Right lobe of liver (tissue), 6 donors: ENCODE measurements around the gene EPB41L1. TPM values are rescaled to one million over a fixed set of nuclear protein-coding genes. Genes with fewer than 3 reads are reported as not detected.

Experiments
- ATAC-seq, 4 donors: fragments of 200-7000 bp; cut with Tn5 transposase; one replicate each; pipeline ENCODE4 v1.9.1; 2020; ENCODE audit warnings: mild to moderate bottlenecking in 4 of 4, moderate library complexity in 4 of 4
- DNase-seq, 3 donors: peaks; one replicate each; pipeline ENCODE4 v3.0.0-alpha.2; 2020
- H3K27ac ChIP-seq, 3 donors: fragments of 200-600 bp; one replicate each; pipeline ENCODE4 v1.8.0; 2022
- H3K27me3 ChIP-seq, 2 donors: fragments of 200-600 bp; one replicate each; pipeline ENCODE4 v1.8.0; 2022
- H3K36me3 ChIP-seq, 4 donors: fragments of 200-600 bp; sonication (generic) in 1 of 4; one replicate each; pipeline versions ENCODE4 v1.5.1 to v1.8.0; 2017 to 2022; ENCODE audit warnings: control low read depth in 1 of 4
- H3K4me1 ChIP-seq, 4 donors: fragments of 200-600 bp; sonication (generic) in 1 of 4; one replicate each; pipeline versions ENCODE4 v1.5.1 to v1.8.0; 2017 to 2022; ENCODE audit warnings: control low read depth in 1 of 4
- H3K4me3 ChIP-seq, 3 donors: fragments of 200-600 bp; one replicate each; pipeline ENCODE4 v1.8.0; 2022
- H3K9me3 ChIP-seq, 4 donors: fragments of 200-600 bp; sonication (generic) in 1 of 4; one replicate each; pipeline versions ENCODE4 v1.5.1 to v1.8.0; 2017 to 2022; ENCODE audit warnings: control low read depth in 1 of 4
- POLR2A ChIP-seq: fragments of 450-650 bp; IDR thresholded peaks from one replicate; pipeline ENCODE4 v1.6.1; 2017; ENCODE audit warnings: antibody characterized with exemption, mild to moderate bottlenecking
- WGBS: methylation state at CpG from one replicate; pipeline ENCODE4 v1.1.6; 2018; ENCODE audit warnings: low coverage, low lambda C conversion rate; ENCODE audit not compliant: insufficient coverage; ENCODE audit errors: missing lambda C conversion rate; 5-methylcytosine and 5-hydroxymethylcytosine counted together
- intact Hi-C, 2 donors: fragments of 100-400 bp; cut with DNase I; formaldehyde crosslinking; loops; one replicate each; pipeline versions ENCODE4 v1.11.2 to v1.14.1; 2022
- total RNA-seq, 6 experiments: library from RNA; depleted of rRNA in 2 of 6; stranded (reverse); fragments of >200 nt in 2 of 6; fragmentation: NEBNext Ultra II Directional in 3 of 6; extraction: Animal tissue kit (Norgen Biotek cat#: 25700) in 3 of 6; gene quantifications; one replicate each; pipeline versions ENCODE4 v1.1.0 to v1.2.4, GENCODE V29; 2016 to 2023
- TF ChIP-seq, protein P1 (sequence below), 4 donors: fragments of 200-600 bp in 3 of 4; fragments of 450-650 bp in 1 of 4; IDR thresholded peaks; one replicate each; pipeline versions ENCODE4 v1.5.1 to v1.8.0; 2016 to 2022; ENCODE audit warnings: antibody characterized with exemption in 4 of 4, mild to moderate bottlenecking in 2 of 4
- donor health status: DM: no; HTN: yes; CAD: no.
- donor health status: DM: no; HTN: no; CAD: no.
- donor health status: DM: no; HTN: no; CAD: no.
- donor health status: DM: no; HTN: yes; CAD: no.
- donor health status: DM: no; HTN: yes; CAD: no.

EPB41L1 gene
- total RNA-seq, 6 experiments from 2014 or later: 3.1 to 13.2 (median 5.3) TPM

DNA sequence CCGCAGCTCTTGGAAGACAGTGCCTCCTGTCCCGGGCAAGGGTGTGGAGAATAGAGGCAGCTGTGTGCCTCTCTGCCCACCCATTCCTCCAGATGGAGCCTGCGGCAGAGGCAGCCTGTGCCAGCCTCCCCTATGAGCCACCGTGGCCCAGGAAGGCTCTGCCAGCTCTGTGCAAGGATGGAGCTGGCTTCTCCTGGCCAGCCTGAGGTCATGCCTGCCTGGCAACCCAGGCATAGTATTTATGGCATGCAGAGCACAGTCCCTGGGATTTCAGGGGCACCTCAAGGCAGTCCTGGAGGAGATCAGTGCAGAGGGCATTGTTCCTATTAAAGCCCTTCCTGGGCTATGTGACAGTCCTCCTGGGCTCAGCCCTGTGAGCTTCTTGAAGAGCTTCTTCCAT lies 1.5 kb downstream of the EPB41L1 start:
- Histone ChIP-seq H3K36me3 (no peaks in the 10 kb centered on the region), H3K27me3 (no peaks in the 10 kb centered on the region), H3K4me1 (peaks cover 0 to 7% (median 3%) of the 10 kb centered on the region in 4 donors), H3K9me3 (no peaks in the 10 kb centered on the region), H3K27ac (no peak overlapping the region), H3K4me3 (no peak overlapping the region)
- no peak for ATAC-seq
- TF ChIP-seq POLR2A: no peak
- TF ChIP-seq, protein P1, sequence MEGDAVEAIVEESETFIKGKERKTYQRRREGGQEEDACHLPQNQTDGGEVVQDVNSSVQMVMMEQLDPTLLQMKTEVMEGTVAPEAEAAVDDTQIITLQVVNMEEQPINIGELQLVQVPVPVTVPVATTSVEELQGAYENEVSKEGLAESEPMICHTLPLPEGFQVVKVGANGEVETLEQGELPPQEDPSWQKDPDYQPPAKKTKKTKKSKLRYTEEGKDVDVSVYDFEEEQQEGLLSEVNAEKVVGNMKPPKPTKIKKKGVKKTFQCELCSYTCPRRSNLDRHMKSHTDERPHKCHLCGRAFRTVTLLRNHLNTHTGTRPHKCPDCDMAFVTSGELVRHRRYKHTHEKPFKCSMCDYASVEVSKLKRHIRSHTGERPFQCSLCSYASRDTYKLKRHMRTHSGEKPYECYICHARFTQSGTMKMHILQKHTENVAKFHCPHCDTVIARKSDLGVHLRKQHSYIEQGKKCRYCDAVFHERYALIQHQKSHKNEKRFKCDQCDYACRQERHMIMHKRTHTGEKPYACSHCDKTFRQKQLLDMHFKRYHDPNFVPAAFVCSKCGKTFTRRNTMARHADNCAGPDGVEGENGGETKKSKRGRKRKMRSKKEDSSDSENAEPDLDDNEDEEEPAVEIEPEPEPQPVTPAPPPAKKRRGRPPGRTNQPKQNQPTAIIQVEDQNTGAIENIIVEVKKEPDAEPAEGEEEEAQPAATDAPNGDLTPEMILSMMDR (IDR thresholded peaks at IDR 0.05): no peak
- no CpG with 5 or more reads among the region's 4 CpGs for WGBS
- intact Hi-C loops: loop anchor here in 1 of 2 donors (5.0 kb wide), 1 partner anchor 41 kb away; no protein-coding TSS in a partner anchor
- DNase-seq: no peak

DNA sequence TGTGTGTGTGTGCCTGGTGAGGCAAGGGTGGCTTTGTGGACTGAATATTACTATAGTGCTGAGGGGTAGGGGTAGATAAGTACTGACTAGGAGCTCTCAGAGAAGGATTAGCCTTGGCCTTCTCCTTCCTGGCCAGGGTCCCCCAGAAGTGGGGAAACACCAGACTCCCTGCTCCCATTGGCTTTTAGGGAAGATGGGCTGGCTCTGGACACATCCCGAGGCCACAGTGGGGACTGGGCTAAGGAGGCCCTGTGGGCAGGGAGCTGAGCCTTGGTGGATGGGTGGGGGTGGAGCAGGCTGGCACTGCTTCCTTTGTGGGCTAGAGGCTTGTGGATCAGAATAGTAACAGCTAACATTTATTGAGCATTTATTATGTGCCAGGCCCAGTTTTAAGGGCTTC lies 3.1 kb downstream of the EPB41L1 start:
- no peak overlapping the region for H3K27ac ChIP-seq
- WGBS: 80% methylated on average over 1 of the region's 1 CpG
- H3K36me3 ChIP-seq: no peaks in the 10 kb centered on the region
- H3K27me3 ChIP-seq: no peaks in the 10 kb centered on the region
- no peak overlapping the region for H3K4me3 ChIP-seq
- intact Hi-C loops: loop anchor here in 1 of 2 donors (5.0 kb wide), 1 partner anchor 40 kb away; no protein-coding TSS in a partner anchor
- ATAC-seq: no peak
- H3K4me1 ChIP-seq: peaks cover 0 to 7% (median 3%) of the 10 kb centered on the region in 4 donors
- DNase-seq: no peak
- H3K9me3 ChIP-seq: no peaks in the 10 kb centered on the region
- no peak for TF ChIP-seq POLR2A
- TF ChIP-seq, protein P1 (IDR thresholded peaks at IDR 0.05): no peak

DNA sequence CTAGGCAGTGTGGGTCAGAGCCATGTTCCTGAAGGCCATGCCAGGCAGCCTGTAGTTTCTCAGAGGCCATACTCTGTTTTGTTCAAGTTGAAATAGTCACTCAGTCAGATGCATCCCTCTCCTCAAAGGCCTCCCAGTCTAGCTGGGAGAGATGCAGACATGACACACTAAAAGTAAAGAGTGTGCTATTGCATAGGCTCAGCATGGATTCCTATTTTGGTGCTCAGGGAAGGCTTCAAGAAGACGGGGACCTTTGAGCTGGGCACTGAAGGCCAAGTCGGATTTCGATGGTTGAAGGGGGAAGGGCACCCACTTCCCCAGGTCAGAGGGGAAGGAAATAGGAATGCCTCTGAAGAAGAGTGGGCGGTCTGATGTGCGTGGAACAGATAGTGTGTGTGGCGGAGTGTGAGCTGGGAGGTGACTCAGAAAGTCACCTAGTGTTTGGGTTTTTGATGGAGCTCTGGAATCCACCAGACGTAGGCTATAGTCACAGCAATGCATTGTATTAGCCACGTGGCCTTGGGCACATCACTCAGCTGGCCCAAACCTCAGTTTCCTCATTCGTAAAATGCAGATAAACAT lies 3.7 kb downstream of the EPB41L1 start:
- DNase-seq (no peak), ATAC-seq (no peak)
- H3K27ac ChIP-seq: no peak overlapping the region
- no peak for TF ChIP-seq POLR2A
- TF ChIP-seq, protein P1 (IDR thresholded peaks at IDR 0.05): no peak
- no peaks in the 10 kb centered on the region for H3K27me3 ChIP-seq
- WGBS: 71% methylated on average over 7 of the region's 9 CpGs
- H3K36me3 ChIP-seq: no peaks in the 10 kb centered on the region
- no peak overlapping the region for H3K4me3 ChIP-seq
- H3K4me1 ChIP-seq: peaks cover 0 to 7% (median 3%) of the 10 kb centered on the region in 4 donors
- H3K9me3 ChIP-seq: no peaks in the 10 kb centered on the region
- intact Hi-C loops: loop anchor here in 1 of 2 donors (5.0 kb wide), 1 partner anchor 39 kb away; no protein-coding TSS in a partner anchor

DNA sequence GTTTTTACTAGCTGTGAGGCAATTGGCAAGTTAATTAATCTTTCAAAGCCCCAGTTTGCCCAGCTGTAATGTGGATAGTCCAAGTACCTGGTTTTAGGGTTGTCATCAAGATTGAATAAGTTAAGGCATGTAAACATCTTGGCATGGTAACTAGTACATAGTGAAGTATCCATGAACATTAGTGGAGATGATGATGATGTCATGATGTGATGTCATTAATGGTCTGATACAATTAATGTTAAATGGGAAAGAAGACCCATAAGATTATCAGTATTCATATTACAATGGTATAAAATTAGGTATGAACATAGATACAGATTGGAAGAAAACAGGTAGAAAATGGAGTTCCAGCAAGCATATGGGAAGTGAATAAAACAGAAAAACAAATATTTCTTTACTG lies 5.3 kb downstream of the EPB41L1 start:
- DNase-seq (no peak), ATAC-seq (no peak)
- no peaks in the 10 kb centered on the region for H3K9me3 ChIP-seq
- H3K4me3 ChIP-seq: no peak overlapping the region
- no peaks in the 10 kb centered on the region for H3K27me3 ChIP-seq
- no peak overlapping the region for H3K27ac ChIP-seq
- TF ChIP-seq, protein P1 (IDR thresholded peaks at IDR 0.05): no peak
- intact Hi-C loops: loop anchor here in 1 of 2 donors (5.0 kb wide), 1 partner anchor 37 kb away; no protein-coding TSS in a partner anchor
- H3K4me1 ChIP-seq: no peaks in the 10 kb centered on the region
- H3K36me3 ChIP-seq: no peaks in the 10 kb centered on the region
